Measurements from ENCODE around the gene IFT20.
A peak's percentile ranks its signal among the peaks of the same experiment; 100 is the strongest.

Gene IFT20, protein sequence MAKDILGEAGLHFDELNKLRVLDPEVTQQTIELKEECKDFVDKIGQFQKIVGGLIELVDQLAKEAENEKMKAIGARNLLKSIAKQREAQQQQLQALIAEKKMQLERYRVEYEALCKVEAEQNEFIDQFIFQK

DNA sequence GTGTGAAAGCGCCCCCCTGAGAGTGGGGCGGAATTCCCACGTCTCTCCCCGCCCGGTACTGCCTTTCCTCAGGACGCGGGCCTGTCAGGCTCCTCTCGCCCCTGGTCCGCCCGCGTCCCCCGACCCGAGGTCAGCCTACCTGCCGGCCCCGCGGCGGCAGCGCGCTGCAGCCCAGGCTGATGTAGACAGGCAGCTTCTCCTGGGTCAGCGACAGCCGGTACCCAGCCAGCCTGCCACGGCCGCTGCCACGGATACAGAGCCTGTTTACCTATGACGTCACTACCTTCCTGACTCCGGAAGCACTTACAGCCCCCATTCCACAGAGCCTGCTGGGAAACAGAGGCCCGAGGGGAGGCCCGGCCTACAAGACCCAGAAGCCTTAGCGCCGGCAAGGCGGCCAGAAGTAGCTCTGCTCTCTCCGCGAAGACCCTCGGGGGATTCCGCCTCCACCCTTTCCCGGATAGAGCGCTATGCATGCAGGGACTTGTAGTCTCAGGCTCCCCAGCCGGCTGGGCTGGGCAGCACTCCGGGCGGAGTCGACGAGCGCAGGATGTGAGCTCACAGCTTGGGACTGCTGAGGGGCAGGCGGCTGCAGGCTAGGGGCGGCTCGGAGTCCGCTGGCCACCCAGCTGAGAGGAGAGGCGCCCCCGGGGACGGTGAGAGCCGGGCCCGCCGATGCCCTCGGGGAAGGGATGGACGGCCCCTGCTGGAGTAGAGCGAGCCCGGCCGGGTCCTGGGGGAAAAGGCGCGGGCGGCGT lies at the start of gene IFT20, which contains the start of gene TNFAIP1:
Gene IFT20 (minus strand): TSS at position 272 of the 758 bp plus-strand sequence. CDS start 3,487 bp downstream, outside the sequence.
Gene TNFAIP1 (plus strand): TSS at position 561 of the 758 bp plus-strand sequence. CDS start 3,761 bp downstream, outside the sequence.
- peak; percentile 100 for DNase-seq

GRCh38 chr17:28385037-28385400 lies 49.7 kb upstream of the IFT20 start:
- no peak for DNase-seq

GRCh38 chr17:28384281-28385036 lies 49.2 kb upstream of the IFT20 start:
- DNase-seq, result peak; percentile 49

GRCh38 chr17:28381141-28381825 lies 46.0 kb upstream of the IFT20 start:
- DNase-seq, result no peak

GRCh38 chr17:28379814-28380801 lies 44.8 kb upstream of the IFT20 start:
- no peak for DNase-seq

- no peak for DNase-seq
Measured at GRCh38 chr17:28372945-28373274, 37.6 kb upstream of the IFT20 start.

- no peak for DNase-seq
Measured at GRCh38 chr17:28372203-28372944, 37.1 kb upstream of the IFT20 start.

- DNase-seq, result peak; percentile 90
Measured at GRCh38 chr17:28371245-28372202, 36.3 kb upstream of the IFT20 start, which contains the start of gene SARM1. SARM1 (plus strand) TSS chr17:28371694; CDS start chr17:28372033, 339 bp downstream.

GRCh38 chr17:28370744-28371103 lies 35.5 kb upstream of the IFT20 start:
- no peak for DNase-seq

DNA sequence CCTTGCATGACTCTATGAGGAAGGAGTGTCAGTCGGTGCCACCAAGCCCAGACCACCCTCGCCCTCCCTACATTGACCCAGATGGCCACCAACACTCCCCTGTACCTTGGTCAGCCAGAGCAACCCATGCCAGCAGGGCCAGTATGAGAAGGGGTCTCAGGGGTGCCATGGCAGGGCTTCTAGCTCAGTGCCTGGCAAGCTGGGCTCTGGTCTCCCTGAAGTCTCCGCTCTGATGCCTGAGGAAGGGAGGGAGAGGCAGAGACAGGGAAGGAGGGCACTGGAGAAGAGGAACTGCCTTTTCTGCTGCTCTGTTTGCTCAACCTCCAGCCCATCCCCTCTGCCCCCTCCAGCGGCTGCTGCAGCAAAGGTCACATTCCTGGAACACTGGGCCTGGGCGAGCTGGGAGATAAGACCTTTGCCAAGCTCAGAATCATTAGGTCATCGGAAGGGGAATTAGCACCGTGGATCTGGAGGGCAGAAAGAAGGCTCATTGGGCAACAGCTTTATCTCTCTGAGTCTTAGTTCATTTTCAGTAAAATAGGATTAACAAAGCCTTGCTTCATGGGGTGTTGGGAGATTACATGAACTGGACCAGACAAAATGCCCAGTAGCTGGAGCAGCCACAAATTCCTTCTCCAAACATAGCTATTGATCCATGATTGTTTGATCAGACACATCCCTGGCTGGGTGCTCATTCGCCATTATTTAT lies 34.9 kb upstream of the IFT20 start, which contains the start of gene VTN:
Gene VTN (minus strand): TSS at position 273 of the 709 bp plus-strand sequence. CDS start 104 bp downstream, at position 169.
- no peak for DNase-seq

- DNase-seq, result no peak
Measured at GRCh38 chr17:28369684-28370034, 34.4 kb upstream of the IFT20 start.

- no peak for DNase-seq
Measured at GRCh38 chr17:28368915-28369683, 33.8 kb upstream of the IFT20 start.

GRCh38 chr17:28368306-28368831 lies 33.1 kb upstream of the IFT20 start:
- no peak for DNase-seq

- no peak for DNase-seq
Measured at GRCh38 chr17:28367641-28368305, 32.5 kb upstream of the IFT20 start.

DNA sequence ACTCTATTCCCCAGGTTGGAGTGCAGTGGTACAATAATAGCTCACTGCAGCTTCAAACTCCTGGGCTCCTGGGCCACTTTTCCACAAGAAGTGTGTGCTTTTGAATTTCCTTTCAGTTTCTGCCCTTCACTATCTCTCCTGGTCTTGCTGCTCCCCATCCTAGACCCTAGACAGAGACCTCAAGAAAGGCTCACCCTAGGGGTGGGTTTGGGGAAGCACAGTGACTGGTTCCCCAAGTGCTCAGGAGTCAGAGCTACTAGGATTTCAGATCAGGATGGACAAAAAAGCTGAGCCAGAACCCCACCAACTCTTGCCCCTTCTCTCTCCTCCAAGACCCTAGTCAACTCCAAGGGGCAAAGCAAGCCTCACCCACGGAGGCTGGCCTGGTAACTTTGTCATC lies 31.3 kb upstream of the IFT20 start:
- no peak for DNase-seq

GRCh38 chr17:28365487-28365886 lies 30.2 kb upstream of the IFT20 start:
- no peak for DNase-seq

DNA sequence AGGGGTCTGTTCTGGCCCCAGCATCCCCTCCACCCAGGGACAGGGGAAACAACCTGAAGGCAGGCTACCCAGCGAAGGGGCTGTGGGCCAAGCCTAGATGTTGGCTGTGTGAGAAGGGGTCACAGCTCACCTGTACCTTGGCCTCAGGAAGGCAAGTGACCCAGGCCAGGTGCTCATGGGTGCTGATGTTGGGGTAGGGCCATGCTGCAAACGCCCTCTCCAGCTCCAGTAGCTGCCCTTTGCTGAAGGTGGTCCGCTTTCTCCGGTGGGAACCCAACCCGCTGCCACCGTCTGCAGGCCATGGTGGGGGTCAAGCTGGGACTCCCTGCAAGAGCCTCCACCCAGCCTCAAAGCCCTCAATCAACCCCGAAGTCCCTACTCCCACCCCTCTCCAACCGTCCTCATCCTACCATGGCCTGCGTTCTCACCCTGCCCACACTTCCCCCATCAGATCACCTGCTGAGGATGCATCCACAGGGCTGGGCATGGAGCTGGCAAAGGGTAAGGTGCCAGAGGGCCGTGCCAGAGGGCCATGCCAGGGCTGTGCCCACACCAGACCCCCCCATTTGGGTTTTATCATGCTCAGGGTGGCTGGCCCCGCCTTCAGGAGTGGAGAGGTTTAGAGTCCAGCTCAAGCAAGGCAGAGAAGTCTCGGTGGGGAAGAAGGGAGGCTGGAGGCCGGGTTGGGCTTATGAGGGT lies 29.5 kb upstream of the IFT20 start, which contains the start of gene SEBOX:
Gene SEBOX (minus strand): TSS at position 535 of the 699 bp plus-strand sequence. CDS start 48 bp downstream, at position 487.
- no peak for DNase-seq
